Stimulated activated naive CD4-positive, alpha-beta T cell (primary cell): ENCODE data around the gene EFCAB8.

Source experiments
- DNase-seq, 6 experiments: peaks; one replicate each; lab custom pipeline; 2025; lab: John Stamatoyannopoulos, UW

The EFCAB8 gene, protein sequence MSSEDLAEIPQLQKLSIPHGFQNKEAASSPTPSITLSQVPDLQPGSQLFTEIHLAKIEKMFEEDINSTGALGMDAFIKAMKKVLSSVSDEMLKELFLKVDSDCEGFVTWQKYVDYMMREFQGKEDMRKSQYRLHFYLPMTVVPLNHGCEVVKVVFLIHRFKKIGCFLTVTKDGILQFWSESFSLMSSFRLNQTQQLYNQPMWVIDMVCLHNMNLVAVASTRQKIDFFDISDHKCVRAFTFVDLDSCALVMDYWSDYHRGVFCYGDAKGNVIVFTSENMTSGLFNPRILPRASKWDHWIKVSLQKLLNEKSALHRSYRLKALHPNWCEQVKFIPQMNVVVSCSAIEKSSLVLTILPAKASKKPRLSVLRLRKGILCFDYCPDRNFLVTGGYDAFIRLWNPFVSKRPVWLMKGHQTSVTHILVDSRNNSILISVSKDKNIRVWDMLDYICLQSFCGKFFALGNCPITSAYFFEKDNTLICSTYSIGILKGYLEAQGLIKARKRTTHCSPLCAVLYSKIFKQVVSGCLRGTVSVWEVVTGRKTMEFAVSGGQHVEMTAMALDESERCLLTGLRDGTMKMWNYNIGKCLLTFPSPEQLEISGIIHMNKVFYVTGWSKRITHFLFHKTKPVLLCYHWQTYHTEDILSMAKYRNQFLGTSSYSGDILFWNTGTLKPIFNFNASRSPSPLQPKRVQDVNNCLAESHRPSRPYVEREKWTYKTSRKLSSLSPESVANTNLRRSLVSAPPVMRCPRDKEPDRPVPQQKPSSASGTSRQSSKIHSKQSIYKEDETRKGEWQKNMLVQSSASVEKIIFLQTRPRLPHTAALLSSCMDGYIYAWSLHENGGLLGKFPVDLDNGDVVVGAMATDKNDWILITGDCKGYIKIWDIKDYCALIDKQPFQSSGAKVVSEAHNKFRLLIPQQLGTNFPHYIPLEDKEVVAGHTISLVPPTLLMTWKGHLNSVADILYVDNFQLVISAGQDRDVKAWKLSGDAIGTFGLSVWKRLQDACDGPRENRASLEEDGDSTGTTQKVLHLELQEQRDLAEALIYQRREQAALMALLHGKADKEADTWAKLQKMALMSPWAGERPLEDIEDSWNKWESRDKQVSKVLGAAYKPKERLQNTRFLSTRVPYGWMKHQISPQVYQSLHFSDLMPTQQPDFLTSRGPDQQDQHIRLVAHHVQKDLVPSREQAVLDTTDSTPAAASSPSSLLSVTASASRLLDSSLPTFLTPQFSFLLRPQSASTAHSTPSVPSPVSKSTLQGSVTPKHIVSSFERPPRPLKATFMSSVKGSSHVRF

DNA sequence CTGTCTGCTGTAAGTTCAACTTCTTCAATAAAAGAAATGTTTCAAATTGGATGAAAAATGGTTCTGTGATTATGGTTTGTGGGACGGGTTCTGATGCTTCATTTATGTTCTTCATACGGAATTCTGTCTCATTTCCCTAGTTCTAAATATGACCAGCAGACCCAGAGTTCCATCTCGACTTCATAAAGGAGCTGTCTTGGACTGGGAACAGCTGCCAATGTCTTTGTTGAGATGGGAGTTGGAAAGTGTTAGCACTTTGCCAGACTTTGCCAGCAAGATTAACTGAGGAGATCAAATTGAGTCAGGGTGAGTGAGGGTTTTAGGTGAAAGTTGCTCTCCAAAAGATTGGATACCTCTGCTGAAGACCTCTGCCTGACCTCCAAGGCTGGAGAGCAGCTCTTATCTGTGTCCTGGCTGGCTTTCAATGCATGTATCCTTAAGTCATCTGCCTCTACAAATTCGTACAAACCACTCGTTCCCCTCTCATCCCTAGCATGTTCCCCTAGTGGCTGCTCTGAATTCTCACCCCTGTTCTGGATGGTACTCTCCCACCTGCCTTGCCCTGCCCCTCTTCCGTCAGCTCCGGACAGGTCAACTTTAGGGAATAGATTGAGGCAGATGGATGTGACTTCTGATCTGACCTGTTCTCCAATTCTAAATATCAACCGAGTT lies at the start of gene EFCAB8:
Gene EFCAB8, plus strand, starts transcription at position 223 of the 672 bp plus-strand sequence. CDS start 4,870 bp downstream, outside the sequence.
- no peak for DNase-seq

DNA sequence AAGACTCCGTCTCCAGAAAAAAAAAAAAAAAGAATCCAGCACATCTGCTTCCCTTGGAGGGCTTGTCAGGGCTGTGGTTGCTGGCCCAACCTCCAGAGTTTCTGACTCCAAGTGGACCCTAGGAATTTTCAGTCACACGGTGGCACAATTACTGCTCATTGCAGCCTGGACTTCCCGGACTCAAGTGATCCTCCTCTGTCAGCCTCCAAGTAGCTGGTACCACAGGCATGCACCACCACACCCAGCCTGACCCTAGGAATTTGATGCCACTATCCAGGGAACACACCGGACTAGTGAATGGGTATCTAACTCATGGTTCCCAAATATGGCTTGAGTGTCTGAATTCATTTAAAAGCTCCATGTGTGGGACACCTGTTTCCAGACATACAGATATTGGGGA lies 48.8 kb upstream of the EFCAB8 start:
- DNase-seq, result no peak

DNA sequence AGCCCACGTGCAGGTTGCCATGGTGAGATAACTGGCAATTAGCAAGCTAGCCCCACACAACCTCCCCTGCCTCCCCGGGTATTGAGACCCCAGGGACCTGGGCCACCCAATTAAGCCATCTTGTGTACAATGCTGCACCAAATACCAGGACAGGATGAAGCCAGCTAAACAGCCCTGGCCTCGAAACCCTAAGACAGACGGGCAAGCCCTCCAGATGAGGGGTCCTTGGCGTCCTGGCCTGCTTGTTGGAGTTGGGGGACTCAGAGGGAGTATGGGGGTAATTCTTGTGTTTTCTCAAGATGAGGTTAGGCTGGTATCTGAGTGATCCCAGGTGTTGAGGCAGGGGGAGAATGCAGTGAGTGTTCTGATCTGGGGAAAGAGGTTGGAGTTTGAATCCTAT lies 47.8 kb upstream of the EFCAB8 start:
- no peak for DNase-seq

DNA sequence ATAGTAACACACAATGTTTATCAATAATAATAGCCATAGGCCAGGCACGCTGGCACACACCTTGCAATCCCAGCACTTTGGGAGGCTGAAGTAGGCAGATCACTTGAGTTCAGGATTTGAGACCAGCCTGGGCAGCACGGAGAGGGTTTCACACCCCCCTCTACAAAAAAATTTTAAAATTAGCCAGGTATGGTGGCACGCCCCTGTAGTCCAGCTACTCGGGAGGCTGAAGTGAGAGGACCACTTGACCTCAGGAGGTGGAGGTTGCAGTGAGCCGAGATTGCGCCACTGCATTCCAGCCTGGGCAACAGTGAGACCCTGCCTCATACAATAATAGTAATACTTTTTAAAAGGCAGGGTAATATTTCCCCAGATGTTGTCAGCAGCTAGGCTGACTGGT lies 46.8 kb upstream of the EFCAB8 start:
- DNase-seq, result no peak

DNA sequence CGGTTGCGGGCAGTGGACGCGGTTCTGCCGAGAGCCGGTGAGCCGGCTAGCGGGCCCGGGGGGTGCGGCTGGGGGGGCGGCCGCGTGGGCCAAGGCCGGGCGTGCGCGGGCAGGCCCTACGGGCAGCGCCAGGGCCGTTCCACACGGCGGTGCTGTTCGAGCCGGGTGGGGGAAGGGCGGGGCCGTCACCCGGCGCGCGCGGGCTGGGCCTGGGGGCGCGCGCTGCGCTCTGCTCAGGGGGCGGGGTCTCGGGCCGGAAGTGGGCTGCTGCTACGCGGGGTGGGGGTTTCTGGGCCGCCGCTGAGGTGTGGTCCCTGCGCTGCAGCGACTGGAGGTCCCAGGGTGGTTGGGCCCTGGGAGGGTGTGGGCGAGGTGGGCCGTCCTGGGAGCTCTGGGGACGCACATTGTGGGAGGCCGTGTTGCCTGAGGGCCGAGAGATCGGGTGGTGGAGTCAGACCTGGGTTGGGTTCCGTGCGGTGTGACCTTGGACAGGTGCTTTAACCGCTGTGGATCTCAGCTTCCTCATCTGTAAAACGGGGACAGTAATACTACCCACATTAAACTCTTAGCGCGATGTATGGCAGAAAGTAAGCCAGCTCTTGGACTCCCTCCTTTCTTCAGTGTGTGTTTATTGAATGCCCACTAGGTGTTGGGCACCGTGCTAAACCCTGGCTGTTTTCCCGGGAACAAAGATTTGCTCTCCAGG lies 38.6 kb upstream of the EFCAB8 start:
- DNase-seq, result peak; percentile 77 to 99 (median 93)

DNA sequence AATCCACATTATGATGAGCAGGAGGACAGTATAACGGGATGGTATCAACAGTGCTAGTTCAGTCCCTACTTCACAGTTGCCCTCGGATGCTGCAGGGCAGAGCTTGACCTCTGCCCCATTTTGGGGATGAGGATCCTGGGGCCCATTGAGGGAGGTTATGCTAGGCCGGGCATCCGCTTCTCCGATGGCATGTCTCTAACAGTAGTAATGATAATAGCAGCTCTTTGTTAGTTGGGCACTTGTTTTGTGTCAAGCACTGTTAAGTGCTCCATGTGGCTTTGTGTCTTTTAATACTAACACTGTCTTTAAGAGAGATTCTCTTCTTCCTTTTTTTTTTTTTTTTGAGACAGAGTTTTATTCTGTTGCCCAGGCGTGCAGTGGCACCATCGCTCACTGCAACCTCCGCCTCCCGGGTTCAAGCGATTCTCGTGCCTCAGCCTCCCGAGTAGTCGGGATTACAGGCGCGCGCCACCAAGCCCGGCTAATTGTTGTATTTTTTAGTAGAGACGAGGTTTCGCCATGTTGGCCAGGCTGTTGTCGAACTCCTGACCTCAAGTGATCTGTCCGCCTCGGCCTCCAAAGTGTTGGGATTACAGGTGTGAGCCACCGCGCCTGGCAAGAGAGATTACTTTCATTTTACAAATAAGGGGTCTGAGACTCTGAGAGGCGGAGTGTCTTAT lies 37.9 kb upstream of the EFCAB8 start:
- DNase-seq, result no peak

DNA sequence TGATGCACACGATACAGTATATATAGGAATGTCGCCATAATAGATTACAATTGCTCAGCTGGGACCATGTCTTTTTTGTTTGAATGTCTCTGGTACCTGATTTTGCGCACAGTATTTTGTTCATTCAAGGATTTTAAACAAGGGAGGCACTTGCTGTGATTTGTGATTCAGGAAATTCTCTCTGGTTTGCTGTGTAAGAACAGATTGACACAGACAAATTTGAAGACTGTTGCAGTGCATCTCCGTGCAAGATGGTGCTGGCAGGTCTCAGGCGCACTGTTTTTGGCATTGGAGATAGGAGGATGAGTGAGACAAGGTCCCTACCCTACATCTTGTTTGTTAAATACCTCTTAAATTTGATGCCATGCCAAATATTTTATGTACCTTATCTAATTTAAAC lies 36.5 kb upstream of the EFCAB8 start:
- no peak for DNase-seq

DNA sequence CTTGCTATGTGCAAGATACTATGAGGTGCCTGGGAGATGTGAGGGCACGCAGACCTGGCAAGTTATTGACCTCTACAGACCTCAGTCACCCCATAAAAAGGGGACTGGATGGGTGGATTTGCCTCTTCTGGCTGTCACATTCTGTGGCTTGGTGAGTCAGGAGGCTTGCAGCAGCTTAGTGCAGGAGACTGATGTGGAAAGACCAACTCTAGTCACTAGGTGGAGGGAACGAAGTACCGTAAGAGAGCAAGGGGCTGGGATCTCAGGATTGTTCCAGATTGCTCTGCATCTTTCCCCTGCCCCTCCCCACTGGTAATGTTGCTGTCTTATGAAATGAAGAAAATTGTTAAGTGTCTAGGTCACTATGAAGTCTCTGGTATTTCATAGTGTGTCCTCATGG lies 35.6 kb upstream of the EFCAB8 start:
- peak in 1 of 6 experiments; percentile 20 for DNase-seq

DNA sequence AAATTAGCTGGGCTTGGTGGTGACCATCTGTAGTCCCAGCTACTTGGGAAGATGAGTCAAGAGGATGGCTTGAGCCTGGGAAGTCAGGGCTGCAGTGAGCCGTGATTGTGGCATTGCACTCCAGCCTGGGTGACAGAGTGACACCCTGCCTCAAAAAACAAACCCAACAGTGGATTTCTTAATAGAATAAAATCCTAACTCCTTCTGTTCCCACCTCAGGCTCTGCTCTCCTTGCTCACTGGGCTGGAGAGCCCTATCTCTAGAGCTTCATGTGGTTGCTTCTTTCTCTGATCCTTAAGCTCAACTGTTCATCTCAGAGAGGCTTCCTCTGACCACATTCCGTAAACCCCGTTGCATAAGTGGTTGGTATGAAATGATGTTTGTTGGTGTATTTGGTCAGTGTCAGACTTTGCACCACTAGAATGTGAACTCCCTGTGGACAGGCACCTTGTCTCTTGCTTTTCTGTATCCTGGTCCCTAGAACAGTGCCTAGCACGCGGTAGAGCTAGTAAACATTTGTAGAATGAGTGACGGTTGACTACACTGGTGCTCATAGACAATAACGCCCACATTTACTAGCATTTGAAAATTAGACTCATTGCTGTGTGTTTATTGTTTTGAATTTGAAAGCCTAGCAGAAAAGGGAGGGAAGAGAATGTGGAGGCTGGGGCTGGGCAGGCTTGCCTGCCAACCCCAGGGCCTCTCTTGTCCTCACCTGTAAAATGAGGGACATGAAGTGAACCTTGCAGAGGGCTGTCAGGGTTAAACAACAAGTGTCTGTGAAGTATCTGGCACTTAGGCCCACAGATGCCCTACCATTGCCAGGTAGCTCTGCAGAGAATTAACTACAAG lies 34.8 kb upstream of the EFCAB8 start:
- no peak for DNase-seq

DNA sequence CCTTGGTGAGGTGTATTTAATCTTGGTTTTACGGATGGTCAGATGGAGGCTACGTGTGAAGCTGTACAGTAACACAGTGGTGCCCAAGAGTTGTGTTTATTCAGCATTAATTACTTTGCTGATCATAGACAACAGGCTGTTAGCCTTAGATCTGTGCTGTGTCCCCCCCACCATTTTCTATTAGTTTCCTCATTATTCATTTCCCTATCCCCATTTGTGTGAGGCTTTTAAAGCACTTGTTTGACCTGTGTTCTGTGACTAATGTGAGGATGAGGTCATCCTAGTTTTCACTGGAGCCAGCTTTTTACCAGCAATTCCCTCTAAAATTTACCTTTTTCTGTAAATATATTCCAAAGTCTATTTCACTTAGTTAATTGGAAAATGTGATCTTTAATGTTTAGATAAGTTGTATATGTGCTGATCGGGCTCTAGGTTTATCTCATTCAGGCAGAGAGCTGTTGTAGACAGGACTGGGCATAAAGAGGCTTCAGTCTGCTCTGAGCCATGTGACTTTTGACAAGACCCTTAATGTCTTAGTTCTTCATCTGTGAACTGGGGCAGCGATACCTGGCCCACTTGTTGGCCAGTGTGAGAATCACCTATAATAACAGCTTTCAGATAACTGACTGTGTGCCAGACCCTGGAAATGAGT lies 30.6 kb upstream of the EFCAB8 start:
- DNase-seq, result no peak

DNA sequence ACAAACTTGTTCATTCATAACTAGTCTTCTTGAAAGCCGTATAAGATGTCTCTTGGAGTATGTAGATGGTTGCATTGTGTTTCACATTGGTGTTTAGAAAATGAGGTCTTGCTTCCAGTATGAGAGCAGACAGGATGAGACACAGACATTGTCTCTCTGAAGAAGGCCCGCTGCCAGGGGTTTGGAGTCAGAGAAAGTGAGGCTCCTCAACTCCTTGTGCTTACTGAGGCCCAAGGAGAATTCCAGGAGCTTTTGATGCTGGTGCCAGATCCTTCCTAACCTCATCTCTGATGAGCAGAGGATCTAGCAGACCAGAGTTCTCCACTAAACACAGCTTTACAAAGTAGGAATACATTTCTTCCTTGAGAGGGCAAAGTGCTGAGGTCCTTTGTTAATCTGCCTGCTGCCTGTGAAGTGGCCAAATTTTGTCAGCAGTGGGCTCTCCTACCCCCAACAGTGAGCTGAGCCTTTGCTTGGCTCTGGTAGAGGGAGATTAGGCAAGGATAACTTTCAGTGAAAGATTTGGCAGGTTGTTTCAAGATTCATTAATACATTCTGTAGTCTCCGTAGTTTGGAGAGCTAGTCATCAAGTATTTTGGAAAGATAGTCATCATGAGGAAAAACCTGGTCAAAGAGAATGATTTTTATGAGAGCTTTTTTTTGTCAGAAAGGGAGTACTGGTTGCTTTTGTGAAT lies 29.3 kb upstream of the EFCAB8 start:
- no peak for DNase-seq

DNA sequence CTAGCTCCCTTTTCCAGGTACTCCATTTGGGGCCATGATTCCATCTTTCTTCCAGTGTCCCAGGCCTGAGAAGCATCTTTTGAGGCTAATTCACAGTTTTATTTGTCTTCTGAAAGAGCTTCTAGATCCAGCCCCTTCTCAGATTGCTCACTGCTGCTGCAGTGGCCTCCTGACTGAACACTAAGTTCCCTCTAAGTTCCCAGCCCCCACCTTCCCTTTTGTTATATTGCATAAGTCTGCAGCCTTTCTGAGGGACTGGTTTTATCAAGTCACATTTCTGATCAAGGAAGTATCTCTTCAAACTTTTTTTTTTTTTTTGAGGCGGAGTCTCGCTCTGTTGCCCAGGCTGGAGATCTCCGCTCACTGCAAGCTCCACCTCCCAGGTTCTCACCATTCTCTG lies 28.3 kb upstream of the EFCAB8 start:
- DNase-seq, result peak in 1 of 6 experiments; percentile 8

DNA sequence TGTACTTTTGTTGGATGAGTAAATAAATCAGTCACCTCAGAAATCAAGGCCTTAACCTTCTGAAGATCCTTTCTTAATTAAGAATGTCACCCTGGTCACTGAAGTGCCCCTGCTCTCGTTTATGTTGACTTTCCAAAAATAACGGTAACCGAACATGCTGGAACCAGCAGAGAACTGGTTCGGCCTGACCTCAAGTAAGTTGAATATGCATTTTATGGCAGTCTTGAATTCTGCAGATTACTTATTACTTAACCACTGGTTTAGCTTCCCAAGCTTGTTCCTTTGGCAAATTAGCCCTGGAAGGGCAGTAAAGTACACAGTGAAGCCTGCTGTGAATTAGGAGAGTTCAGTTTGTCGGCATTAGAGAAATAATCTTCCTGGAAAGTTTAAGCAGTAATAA lies 26.7 kb upstream of the EFCAB8 start:
- no peak for DNase-seq

DNA sequence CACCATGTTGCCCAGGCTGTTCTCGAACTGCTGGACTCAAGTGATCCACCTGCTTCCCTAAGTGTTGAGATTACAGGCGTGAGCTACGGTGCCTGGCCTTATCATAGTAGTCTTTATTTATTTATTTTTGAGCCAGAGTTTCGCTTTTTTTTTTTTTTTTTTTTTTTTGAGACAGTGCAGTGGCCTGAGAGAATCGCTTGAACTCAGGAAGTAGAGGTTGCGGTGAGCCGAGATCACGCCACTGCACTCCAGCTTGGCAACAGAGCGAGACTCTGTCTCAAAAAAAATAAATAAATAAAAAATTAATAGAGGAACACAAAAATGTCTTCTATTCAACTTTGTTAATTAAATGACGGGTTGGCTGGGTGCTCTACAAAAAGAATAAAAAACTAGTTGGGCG lies 26.1 kb upstream of the EFCAB8 start:
- peak in 3 of 6 experiments; percentile 18 to 27 (median 26) for DNase-seq

DNA sequence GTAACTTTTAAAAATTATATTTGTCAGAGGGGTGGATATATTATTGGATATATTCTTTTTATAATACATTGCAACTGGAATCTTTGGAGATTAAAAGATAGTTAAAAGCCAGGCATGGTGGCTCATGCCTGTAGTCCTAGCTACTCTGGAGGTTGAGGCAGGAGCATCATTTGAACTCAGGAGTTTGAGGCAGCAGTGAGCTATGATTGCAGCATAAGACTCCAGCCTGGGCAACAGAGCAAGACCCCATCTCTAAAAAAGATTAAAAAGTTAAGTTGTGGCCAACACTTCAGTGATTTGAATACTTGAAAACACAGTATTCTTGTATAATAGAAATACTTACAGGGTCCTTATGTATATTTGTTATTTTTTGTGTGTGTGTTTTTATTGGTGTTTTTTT lies 23.8 kb upstream of the EFCAB8 start:
- no peak for DNase-seq

DNA sequence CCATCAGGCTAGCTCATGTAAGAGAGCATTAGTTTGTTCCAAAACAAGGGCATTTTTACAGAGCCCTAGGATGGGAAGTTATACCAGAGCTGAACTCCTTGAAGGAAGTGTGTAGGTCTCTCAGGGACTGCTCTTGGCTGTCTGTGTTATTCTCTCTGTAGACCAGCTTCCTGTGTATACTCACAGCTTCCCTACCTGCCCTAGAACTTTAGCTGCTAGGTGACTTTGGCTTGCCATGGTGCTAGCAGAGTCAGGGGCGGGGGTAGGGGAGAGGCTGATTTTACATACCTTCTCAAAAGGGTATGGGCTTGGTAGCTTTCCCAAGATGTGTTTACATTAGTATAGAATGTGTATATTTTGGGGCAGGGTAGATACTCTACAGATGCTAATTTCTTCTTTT lies 21.6 kb upstream of the EFCAB8 start:
- no peak for DNase-seq

DNA sequence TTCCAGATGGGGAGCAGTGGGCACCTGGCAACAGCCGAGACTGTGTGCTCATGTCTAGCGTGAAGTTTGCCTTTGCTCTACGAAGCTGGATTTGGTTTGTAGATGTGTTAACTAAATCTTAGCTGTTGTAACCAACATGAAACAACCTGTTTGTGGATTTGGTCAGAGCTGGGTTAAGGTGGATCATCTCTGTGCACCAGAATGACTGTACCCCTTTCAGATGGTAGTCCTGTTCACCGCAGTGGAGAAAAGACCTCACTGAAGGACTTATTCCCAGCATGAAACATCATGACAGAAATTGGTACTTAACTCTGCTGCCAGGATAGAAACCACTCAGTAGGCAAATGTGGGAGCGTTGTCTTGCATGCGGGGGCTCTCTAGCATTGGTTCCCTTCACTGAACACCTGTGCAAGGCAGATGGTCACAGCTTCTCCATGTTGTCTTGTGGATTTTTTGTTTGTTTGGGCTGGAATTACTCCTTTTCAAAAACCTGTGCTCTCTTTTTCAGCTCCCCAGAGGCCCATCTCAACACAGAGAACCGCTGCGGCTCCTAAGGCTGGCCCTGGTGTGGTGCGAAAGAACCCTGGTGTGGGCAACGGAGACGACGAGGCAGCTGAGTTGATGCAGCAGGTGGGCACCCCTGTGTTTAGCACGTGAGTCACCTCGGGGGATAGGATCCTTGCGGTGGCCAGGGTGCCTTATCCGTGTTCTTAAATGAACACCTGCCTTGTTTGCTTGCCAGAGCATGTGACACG lies 19.3 kb upstream of the EFCAB8 start:
- DNase-seq, result no peak

DNA sequence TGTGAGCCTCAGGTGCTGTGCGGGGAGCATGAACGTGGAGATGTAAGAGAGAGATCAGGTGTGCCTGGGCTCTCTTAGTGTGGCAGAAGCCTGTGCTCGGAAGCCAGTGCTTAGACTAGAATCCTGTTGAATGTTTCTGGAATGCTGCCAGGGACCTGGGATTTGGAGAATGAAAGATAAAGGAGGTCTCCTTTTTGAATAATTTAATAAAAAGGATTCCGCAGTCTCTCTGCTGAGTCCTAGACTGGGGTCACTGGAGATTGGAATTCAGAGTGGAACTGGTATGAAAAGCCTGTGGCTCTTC lies 18.8 kb upstream of the EFCAB8 start:
- DNase-seq, result no peak
